ENCODE data around the gene BRI3BP. TPM values are rescaled to one million over a fixed set of nuclear protein-coding genes. Genes with fewer than 3 reads are reported as not detected.

The BRI3BP gene
- total RNA-seq, 1 donor from 2014 or later, result 3.6 TPM

GRCh38 chr12:125050446-125050845, 57.0 kb downstream of the BRI3BP start:
- DNase-seq (ENCODE audit: low read depth) (no peak), FAIRE-seq (no peak)
- Mint-ChIP-seq H3K36me3 (ENCODE audit: low read depth, unreplicated experiment) (peaks cover 2% of the 10 kb centered on the region), H3K9me3 (ENCODE audit: unreplicated experiment) (no peaks in the 10 kb centered on the region), H3K4me3 (ENCODE audit: unreplicated experiment) (no peak overlapping the region), H3K27me3 (ENCODE audit: low read depth, unreplicated experiment) (peaks cover 3% of the 10 kb centered on the region), H3K4me1 (ENCODE audit: low read depth, unreplicated experiment) (no peaks in the 10 kb centered on the region), H3K27ac (ENCODE audit: unreplicated experiment) (no peak overlapping the region)
- Histone ChIP-seq H3K9me3 (ENCODE audit: insufficient read depth, low read depth, low read length) (no peaks in the 10 kb centered on the region), H3K4me1 (ENCODE audit: insufficient read depth, low read length) (peaks cover 3% of the 10 kb centered on the region), H3K27me3 (ENCODE audit: insufficient read depth, low read length) (no peaks in the 10 kb centered on the region), H3K4me2 (ENCODE audit: low read length) (no peak overlapping the region), H3K9ac (ENCODE audit: low read length) (no peak overlapping the region), H4K20me1 (ENCODE audit: insufficient read depth, low read length) (no peaks in the 10 kb centered on the region), H3K36me3 (ENCODE audit: insufficient read depth, low read length) (no peaks in the 10 kb centered on the region), H3K27ac (ENCODE audit: low read depth, low read length) (no peak overlapping the region), H2AFZ (ENCODE audit: low read depth, low read length) (no peak overlapping the region), H3K4me3 (ENCODE audit: insufficient read depth, low read depth, low read length) (no peak overlapping the region), H3K79me2 (ENCODE audit: insufficient read depth, low read length) (no peaks in the 10 kb centered on the region)
- TF ChIP-seq EZH2 (IDR thresholded peaks at IDR 0.05; ENCODE audit: insufficient read depth, low read length), result no peak
- TF ChIP-seq, protein P1, sequence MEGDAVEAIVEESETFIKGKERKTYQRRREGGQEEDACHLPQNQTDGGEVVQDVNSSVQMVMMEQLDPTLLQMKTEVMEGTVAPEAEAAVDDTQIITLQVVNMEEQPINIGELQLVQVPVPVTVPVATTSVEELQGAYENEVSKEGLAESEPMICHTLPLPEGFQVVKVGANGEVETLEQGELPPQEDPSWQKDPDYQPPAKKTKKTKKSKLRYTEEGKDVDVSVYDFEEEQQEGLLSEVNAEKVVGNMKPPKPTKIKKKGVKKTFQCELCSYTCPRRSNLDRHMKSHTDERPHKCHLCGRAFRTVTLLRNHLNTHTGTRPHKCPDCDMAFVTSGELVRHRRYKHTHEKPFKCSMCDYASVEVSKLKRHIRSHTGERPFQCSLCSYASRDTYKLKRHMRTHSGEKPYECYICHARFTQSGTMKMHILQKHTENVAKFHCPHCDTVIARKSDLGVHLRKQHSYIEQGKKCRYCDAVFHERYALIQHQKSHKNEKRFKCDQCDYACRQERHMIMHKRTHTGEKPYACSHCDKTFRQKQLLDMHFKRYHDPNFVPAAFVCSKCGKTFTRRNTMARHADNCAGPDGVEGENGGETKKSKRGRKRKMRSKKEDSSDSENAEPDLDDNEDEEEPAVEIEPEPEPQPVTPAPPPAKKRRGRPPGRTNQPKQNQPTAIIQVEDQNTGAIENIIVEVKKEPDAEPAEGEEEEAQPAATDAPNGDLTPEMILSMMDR (IDR thresholded peaks at IDR 0.05; ENCODE audit: insufficient read depth, low read depth, low read length), result no peak

GRCh38 chr12:125050868-125051267, 57.4 kb downstream of the BRI3BP start:
- H3K9me3 Mint-ChIP-seq (ENCODE audit: unreplicated experiment), result peaks cover under 1% of the 10 kb centered on the region
- Histone ChIP-seq H3K36me3 (ENCODE audit: insufficient read depth, low read length) (no peaks in the 10 kb centered on the region), H3K27ac (ENCODE audit: low read depth, low read length) (no peak overlapping the region), H2AFZ (ENCODE audit: low read depth, low read length) (no peak overlapping the region), H3K4me1 (ENCODE audit: insufficient read depth, low read length) (peaks cover 3% of the 10 kb centered on the region), H3K9me3 (ENCODE audit: insufficient read depth, low read depth, low read length) (no peaks in the 10 kb centered on the region), H3K79me2 (ENCODE audit: insufficient read depth, low read length) (no peaks in the 10 kb centered on the region), H3K4me2 (ENCODE audit: low read length) (no peak overlapping the region), H3K27me3 (ENCODE audit: insufficient read depth, low read length) (no peaks in the 10 kb centered on the region), H3K9ac (ENCODE audit: low read length) (no peak overlapping the region), H3K4me3 (ENCODE audit: insufficient read depth, low read depth, low read length) (no peak overlapping the region), H4K20me1 (ENCODE audit: insufficient read depth, low read length) (no peaks in the 10 kb centered on the region)
- H3K27me3 Mint-ChIP-seq (ENCODE audit: low read depth, unreplicated experiment), result peaks cover 3% of the 10 kb centered on the region
- H3K27ac Mint-ChIP-seq (ENCODE audit: unreplicated experiment), result no peak overlapping the region
- FAIRE-seq (no peak), DNase-seq (ENCODE audit: low read depth) (no peak)
- no peaks in the 10 kb centered on the region for H3K4me1 Mint-ChIP-seq (ENCODE audit: low read depth, unreplicated experiment)
- no peak overlapping the region for H3K4me3 Mint-ChIP-seq (ENCODE audit: unreplicated experiment)
- H3K36me3 Mint-ChIP-seq (ENCODE audit: low read depth, unreplicated experiment), result peaks cover 3% of the 10 kb centered on the region
- TF ChIP-seq, protein P1 (IDR thresholded peaks at IDR 0.05; ENCODE audit: insufficient read depth, low read depth, low read length), result no peak
- TF ChIP-seq EZH2 (IDR thresholded peaks at IDR 0.05; ENCODE audit: insufficient read depth, low read length), result no peak

DNA sequence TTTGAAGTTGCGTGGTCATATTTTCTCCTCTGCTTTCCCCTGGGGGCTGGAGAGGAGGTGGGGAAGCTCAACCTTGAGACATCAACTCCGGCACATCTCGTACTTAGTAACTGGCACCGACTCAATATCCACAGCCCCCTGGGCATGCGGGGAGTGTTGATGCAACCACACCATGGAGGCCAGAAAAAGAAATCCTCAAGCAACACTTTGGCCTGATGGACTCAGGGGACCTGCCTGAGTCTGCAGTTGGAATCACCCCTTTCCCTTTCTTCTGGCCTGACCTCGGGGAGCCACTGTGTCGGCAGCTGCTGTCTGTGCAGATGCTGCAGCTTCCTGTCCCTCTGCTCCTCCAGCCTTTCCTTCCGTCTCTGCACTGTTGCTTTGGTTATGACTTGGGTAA, 60.4 kb downstream of the BRI3BP start:
- Histone ChIP-seq H3K36me3 (ENCODE audit: insufficient read depth, low read length) (no peaks in the 10 kb centered on the region), H3K4me3 (ENCODE audit: insufficient read depth, low read depth, low read length) (no peak overlapping the region), H3K27ac (ENCODE audit: low read depth, low read length) (no peak overlapping the region), H3K79me2 (ENCODE audit: insufficient read depth, low read length) (no peaks in the 10 kb centered on the region), H2AFZ (ENCODE audit: low read depth, low read length) (peak overlapping the region; percentile 26), H3K9ac (ENCODE audit: low read length) (no peak overlapping the region), H3K4me2 (ENCODE audit: low read length) (no peak overlapping the region), H3K4me1 (ENCODE audit: insufficient read depth, low read length) (peaks cover 3% of the 10 kb centered on the region), H3K9me3 (ENCODE audit: insufficient read depth, low read depth, low read length) (no peaks in the 10 kb centered on the region), H3K27me3 (ENCODE audit: insufficient read depth, low read length) (no peaks in the 10 kb centered on the region), H4K20me1 (ENCODE audit: insufficient read depth, low read length) (no peaks in the 10 kb centered on the region)
- H3K27me3 Mint-ChIP-seq (ENCODE audit: low read depth, unreplicated experiment), result peaks cover 3% of the 10 kb centered on the region
- H3K4me3 Mint-ChIP-seq (ENCODE audit: unreplicated experiment), result no peak overlapping the region
- H3K36me3 Mint-ChIP-seq (ENCODE audit: low read depth, unreplicated experiment), result peaks cover 3% of the 10 kb centered on the region
- FAIRE-seq (no peak), DNase-seq (ENCODE audit: low read depth) (no peak)
- H3K9me3 Mint-ChIP-seq (ENCODE audit: unreplicated experiment), result peaks cover 2% of the 10 kb centered on the region
- H3K4me1 Mint-ChIP-seq (ENCODE audit: low read depth, unreplicated experiment), result no peaks in the 10 kb centered on the region
- TF ChIP-seq, protein P1 (IDR thresholded peaks at IDR 0.05; ENCODE audit: insufficient read depth, low read depth, low read length), result no peak
- TF ChIP-seq EZH2 (IDR thresholded peaks at IDR 0.05; ENCODE audit: insufficient read depth, low read length), result no peak
- H3K27ac Mint-ChIP-seq (ENCODE audit: unreplicated experiment), result no peak overlapping the region
